H1 (cell line): Measurements from ENCODE around the gene ALG14. TPM values are rescaled to one million over a fixed set of nuclear protein-coding genes. Genes with fewer than 3 reads are reported as not detected.

Source experiments
- CTCF ChIA-PET: fragments of 300-600 bp; sonication (Branson Sonifier 250); formaldehyde crosslinking; loops from one replicate; lab custom pipeline; 2021; ENCODE audit not compliant: partially characterized antibody; lab: Charles Lee
- POLR2A ChIA-PET: fragments of 300-600 bp; sonication (Branson Sonifier 250); formaldehyde crosslinking; loops from one replicate; lab custom pipeline; 2021; ENCODE audit warnings: inconsistent platforms; ENCODE audit not compliant: partially characterized antibody; lab: Charles Lee
- DNase-seq, 2 experiments: peaks; one replicate each; pipeline versions ENCODE4 v3.0.0 to v3.0.0-alpha.2; 2010 to 2022; ENCODE audit warnings: low spot score in 2 of 2, low read depth in 1 of 2, mixed read lengths in 1 of 2
- FAIRE-seq: peaks from 2 replicates; lab custom pipeline; 2011; peaks lifted over from hg19 to GRCh38; lab: Jason Lieb, UNC
- H2AFZ ChIP-seq: 2 replicates; pipeline ENCODE4 v1.8.1; 2012; ENCODE audit warnings: low read length, inconsistent platforms
- H2AK5ac ChIP-seq: 2 replicates; pipeline ENCODE4 v1.6.1; 2013; ENCODE audit warnings: low read depth, low read length
- H2BK120ac ChIP-seq: replicated peaks from 2 replicates; pipeline ENCODE3; 2013; ENCODE audit warnings: low read depth, low read length, inconsistent platforms
- H2BK12ac ChIP-seq: 2 replicates; pipeline ENCODE4 v1.6.1; 2013; ENCODE audit warnings: low read depth, low read length
- H2BK15ac ChIP-seq: 2 replicates; pipeline ENCODE4 v1.6.1; 2013; ENCODE audit warnings: low read length
- H2BK20ac ChIP-seq: 2 replicates; pipeline ENCODE4 v1.6.1; 2013; ENCODE audit warnings: low read length
- H2BK5ac ChIP-seq: 2 replicates; pipeline ENCODE4 v1.6.1; 2013; ENCODE audit warnings: low read depth, low read length
- H3K14ac ChIP-seq: 2 replicates; pipeline ENCODE4 v1.6.1; 2013; ENCODE audit warnings: inconsistent platforms; ENCODE audit not compliant: insufficient read length
- H3K18ac ChIP-seq: 2 replicates; pipeline ENCODE4 v1.6.1; 2013; ENCODE audit warnings: low read length; ENCODE audit errors: extremely low read depth
- H3K23ac ChIP-seq: 2 replicates; pipeline ENCODE4 v1.6.1; 2013; ENCODE audit warnings: inconsistent platforms; ENCODE audit not compliant: insufficient read length
- H3K23me2 ChIP-seq: 2 replicates; pipeline ENCODE4 v1.6.1; 2013; ENCODE audit warnings: low read depth, low read length
- H3K27ac ChIP-seq: 2 replicates; pipeline ENCODE4 v1.6.1; 2011; ENCODE audit warnings: low read depth, low read length, inconsistent platforms
- H3K27me3 ChIP-seq, 4 experiments: replicated peaks in 1 of 4; 1 replicate in 1 of 4; 2 replicates in 3 of 4; pipeline versions ENCODE4 v1.6.1 to v1.8.1; 2011 to 2013; ENCODE audit warnings: low read length in 3 of 4, mild to moderate bottlenecking in 3 of 4, inconsistent platforms in 2 of 4, mixed read lengths in 2 of 4, moderate library complexity in 1 of 4; ENCODE audit not compliant: control insufficient read depth in 3 of 4, insufficient read depth in 3 of 4; ENCODE audit errors: extremely low read depth in 1 of 4
- H3K36me3 ChIP-seq, 4 experiments: 2 replicates each; pipeline versions ENCODE4 v1.6.1 to v1.8.1; 2011 to 2013; ENCODE audit warnings: mild to moderate bottlenecking in 4 of 4, low read length in 3 of 4, moderate library complexity in 2 of 4, control low read depth in 1 of 4, inconsistent platforms in 1 of 4; ENCODE audit not compliant: insufficient read depth in 4 of 4, control insufficient read depth in 2 of 4
- H3K4ac ChIP-seq: replicated peaks from 2 replicates; pipeline ENCODE3; 2013; ENCODE audit warnings: low read length, low read depth, mixed read lengths, inconsistent platforms; ENCODE audit not compliant: insufficient read length
- H3K4me1 ChIP-seq, 4 experiments: replicated peaks in 1 of 4; 1 replicate in 1 of 4; 2 replicates in 3 of 4; pipeline versions ENCODE4 v1.6.1 to v1.8.1; 2011 to 2013; ENCODE audit warnings: low read length in 3 of 4, inconsistent platforms in 2 of 4, mixed read lengths in 1 of 4; ENCODE audit not compliant: insufficient read depth in 4 of 4, control insufficient read depth in 3 of 4
- H3K4me2 ChIP-seq, 2 experiments: 2 replicates each; pipeline versions ENCODE4 v1.6.1 to v1.8.1; 2011 to 2013; ENCODE audit warnings: low read depth in 2 of 2, low read length in 2 of 2, control low read depth in 1 of 2, inconsistent platforms in 1 of 2, mild to moderate bottlenecking in 1 of 2; ENCODE audit not compliant: insufficient read depth in 1 of 2
- H3K4me3 ChIP-seq, 4 experiments: fragments of 200-600, 300-600 bp in 1 of 4; sonication (generic), shearing (Covaris generic), sonication (Bioruptor Twin) in 1 of 4; 2 replicates each; pipeline versions ENCODE4 v1.5.1 to v1.8.1; 2011 to 2016; ENCODE audit warnings: low read length in 4 of 4, low read depth in 3 of 4, control low read depth in 2 of 4, inconsistent platforms in 2 of 4, mild to moderate bottlenecking in 2 of 4, mixed read lengths in 1 of 4, moderate library complexity in 1 of 4; ENCODE audit not compliant: insufficient read depth in 2 of 4; ENCODE audit errors: extremely low read depth in 1 of 4
- H3K56ac ChIP-seq: replicated peaks from 2 replicates; pipeline ENCODE3; 2013; ENCODE audit warnings: low read depth, mild to moderate bottlenecking, mixed read lengths, low read length, inconsistent platforms; ENCODE audit not compliant: insufficient read length
- H3K79me1 ChIP-seq: 2 replicates; pipeline ENCODE4 v1.6.1; 2013; ENCODE audit warnings: low read depth, low read length, control low read depth
- H3K79me2 ChIP-seq, 2 experiments: 2 replicates each; pipeline versions ENCODE4 v1.6.1 to v1.8.1; 2012 to 2013; ENCODE audit warnings: low read length in 2 of 2, mild to moderate bottlenecking in 2 of 2, inconsistent platforms in 1 of 2; ENCODE audit not compliant: insufficient read depth in 2 of 2, control insufficient read depth in 1 of 2
- H3K9ac ChIP-seq, 4 experiments: replicated peaks in 1 of 4; 1 replicate in 1 of 4; 2 replicates in 3 of 4; pipeline versions ENCODE4 v1.6.1 to v1.8.1; 2011 to 2013; ENCODE audit warnings: low read depth in 3 of 4, low read length in 3 of 4, control low read depth in 2 of 4, mild to moderate bottlenecking in 2 of 4, moderate library complexity in 2 of 4, inconsistent platforms in 1 of 4; ENCODE audit errors: extremely low read depth in 1 of 4
- H3K9me3 ChIP-seq, 2 experiments: 2 replicates each; pipeline versions ENCODE4 v1.6.1 to v1.8.1; 2012 to 2013; ENCODE audit warnings: mild to moderate bottlenecking in 2 of 2, moderate library complexity in 2 of 2, control low read depth in 1 of 2, inconsistent platforms in 1 of 2, low read depth in 1 of 2, low read length in 1 of 2, mixed read lengths in 1 of 2; ENCODE audit not compliant: insufficient read depth in 2 of 2
- H4K20me1 ChIP-seq, 2 experiments: replicated peaks in 1 of 2; 2 replicates each; pipeline versions ENCODE3 to v1.8.1; 2011 to 2013; ENCODE audit warnings: inconsistent platforms in 2 of 2, low read length in 2 of 2, mild to moderate bottlenecking in 1 of 2; ENCODE audit not compliant: insufficient read depth in 2 of 2, control insufficient read depth in 1 of 2
- H4K5ac ChIP-seq: 2 replicates; pipeline ENCODE4 v1.6.1; 2013; ENCODE audit warnings: low read length, low read depth, mixed read lengths, inconsistent platforms; ENCODE audit not compliant: insufficient read length
- H4K8ac ChIP-seq: 2 replicates; pipeline ENCODE4 v1.8.0; 2013; ENCODE audit warnings: mild to moderate bottlenecking, moderate library complexity, low read length, inconsistent platforms; ENCODE audit not compliant: insufficient read depth; ENCODE audit errors: extremely low read depth
- H4K91ac ChIP-seq: replicated peaks from 2 replicates; pipeline ENCODE3; 2013; ENCODE audit warnings: low read length, mixed read lengths, inconsistent platforms; ENCODE audit not compliant: insufficient read length
- CEBPB ChIP-seq: IDR thresholded peaks from 2 replicates; pipeline ENCODE4 v1.6.1; 2012; ENCODE audit warnings: low read depth, low read length
- HDAC6 ChIP-seq: IDR thresholded peaks from one replicate; pipeline ENCODE4 v1.7.1; 2012; ENCODE audit warnings: low read depth, mild to moderate bottlenecking, inconsistent platforms, low read length, moderate library complexity
- SIN3A ChIP-seq, 2 experiments: IDR thresholded peaks in 1 of 2; conservative IDR thresholded peaks in 1 of 2; 2 replicates each; pipeline ENCODE4 v1.6.1; 2011 to 2012; ENCODE audit warnings: low read length in 2 of 2, improper control_type of control experiment in 1 of 2, low read depth in 1 of 2, mild to moderate bottlenecking in 1 of 2
- SIX5 ChIP-seq: IDR thresholded peaks from 2 replicates; pipeline ENCODE4 v1.6.1; 2011; ENCODE audit warnings: mild to moderate bottlenecking, low read depth, low read length
- WGBS, 2 experiments: shearing (Covaris generic) in 1 of 2; methylation state at CpG; one replicate each; pipeline versions ENCODE4 v1.1.6 to v1.1.7; 2013 to 2015; ENCODE audit warnings: low lambda C conversion rate in 2 of 2, mixed read lengths in 2 of 2, inconsistent platforms in 1 of 2, low coverage in 1 of 2, missing lambda C conversion rate in 1 of 2; ENCODE audit not compliant: insufficient replicate concordance in 2 of 2, insufficient coverage in 1 of 2, insufficient read length in 1 of 2; ENCODE audit errors: extremely low coverage in 1 of 2, missing lambda C conversion rate in 1 of 2; 5-methylcytosine and 5-hydroxymethylcytosine counted together
- polyA plus RNA-seq, 7 experiments: library from polyadenylated mRNA; depleted of rRNA in 3 of 7; stranded (reverse) in 5 of 7; unstranded in 2 of 7; fragments of >200 nt in 5 of 7; fragments of 200-250 nt in 2 of 7; gene quantifications; 1 replicate in 5 of 7; 2 replicates in 1 of 7; 4 replicates in 1 of 7; pipeline versions ENCODE4 v1.2.1 to v1.2.3, GENCODE V29; 2011 to 2013; ENCODE audit warnings: missing spikeins in 2 of 7, mixed read lengths in 2 of 7
- total RNA-seq: library from RNA; stranded (reverse); fragmentation: NEBNext Ultra II Directional; extraction: Animal tissue kit (Norgen Biotek cat#: 25700); gene quantifications from 2 replicates; pipeline ENCODE4 v1.2.1, GENCODE V29; 2021

Gene ALG14
- total and polyA plus RNA-seq, 2 of the 8 experiments (the other 6 are each of a cell fraction or from before 2014, with no cell fraction given) = 0.95 to 1.3 TPM

DNA sequence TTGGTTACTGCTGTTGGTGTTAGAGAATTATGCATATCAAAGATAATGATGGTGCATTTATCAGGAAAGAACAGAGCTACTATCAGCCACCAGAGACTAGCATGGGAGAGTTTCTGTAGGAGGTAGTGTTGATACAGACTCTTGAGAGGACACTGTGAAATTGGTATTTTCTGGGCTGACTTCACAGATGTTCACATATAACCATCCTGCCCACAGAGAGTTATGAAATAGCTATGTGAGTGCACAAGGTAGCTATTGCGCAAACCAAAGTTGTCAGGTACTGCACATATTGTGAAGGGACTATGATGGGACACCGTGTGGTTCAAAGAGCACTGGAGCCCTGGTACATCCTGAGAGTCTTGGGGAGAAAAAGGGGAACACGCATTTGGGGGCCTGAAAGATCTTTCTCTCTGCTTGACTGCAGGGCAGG is 43.0 kb upstream of the ALG14 start:
- no peaks in the 10 kb centered on the region for H3K79me2 ChIP-seq
- no peak overlapping the region for H3K14ac ChIP-seq
- no peaks in the 10 kb centered on the region for H3K4me1 ChIP-seq
- H3K18ac ChIP-seq = no peak overlapping the region
- 83% methylated on average over 3 of the region's 3 CpGs; no CpG with 5 or more reads in 1 of the 2 experiments for WGBS, 2 experiments
- H2AFZ ChIP-seq = no peak overlapping the region
- H2BK20ac ChIP-seq = no peak overlapping the region
- H4K8ac ChIP-seq = no peak overlapping the region
- FAIRE-seq (no peak), DNase-seq (no peak)
- peaks cover 0 to 2% of the 10 kb centered on the region in 2 experiments for H4K20me1 ChIP-seq
- H3K23me2 ChIP-seq = peaks cover 4% of the 10 kb centered on the region; the same call in 1 of the 2 replicates
- CTCF ChIA-PET = interaction anchor here (0.6 to 5.5 kb wide), 18 partner anchors 8 to 898 kb away, joined by 3 to 46 read pairs (median 4); no protein-coding TSS in a partner anchor
- H2BK120ac ChIP-seq = no peak overlapping the region
- no peak overlapping the region for H2BK15ac ChIP-seq
- no peak overlapping the region for H3K27ac ChIP-seq
- no peak overlapping the region for H2BK5ac ChIP-seq
- H3K23ac ChIP-seq = no peak overlapping the region
- H3K9ac ChIP-seq = no peak overlapping the region
- no peak overlapping the region for H4K91ac ChIP-seq
- POLR2A ChIA-PET = interaction anchor here (0.6 to 0.9 kb wide), 2 partner anchors 16 to 40 kb away, joined by 3 read pairs; no protein-coding TSS in a partner anchor
- H3K4ac ChIP-seq = no peak overlapping the region
- H3K9me3 ChIP-seq = no peaks in the 10 kb centered on the region
- H3K79me1 ChIP-seq = no peaks in the 10 kb centered on the region
- TF ChIP-seq SIX5 = no peak
- no peak for TF ChIP-seq SIN3A (conservative IDR thresholded peaks at IDR 0.05 in 1 of 2, IDR thresholded peaks at IDR 0.05 in 1 of 2; ENCODE audit: low read depth in 1 of 2, low read length in 2 of 2)
- no peak for TF ChIP-seq HDAC6
- peak; percentile 11; the same call in 1 of the 2 replicates for TF ChIP-seq CEBPB
- H4K5ac ChIP-seq = no peak overlapping the region
- no peak overlapping the region for H2BK12ac ChIP-seq
- H3K4me2 ChIP-seq = no peak overlapping the region
- H3K4me3 ChIP-seq = no peak overlapping the region
- no peak overlapping the region for H3K56ac ChIP-seq
- no peak overlapping the region for H2AK5ac ChIP-seq
- H3K27me3 ChIP-seq = peaks cover 0 to 4% (median 2%) of the 10 kb centered on the region in 4 experiments; a peak in 3 of 7 replicates
- H3K36me3 ChIP-seq = no peaks in the 10 kb centered on the region
